NT2/D1 (cell line): ENCODE results near the gene WDR7.

Source experiments
- DNase-seq: peaks from one replicate; pipeline ENCODE4 v3.0.0-alpha.2; 2011; ENCODE audit warnings: low read depth, low spot score
- H3K27me3 ChIP-seq: 2 replicates; pipeline ENCODE4 v1.6.0; 2011; ENCODE audit warnings: mild to moderate bottlenecking; ENCODE audit not compliant: insufficient read length, insufficient read depth
- H3K36me3 ChIP-seq: 2 replicates; pipeline ENCODE4 v1.6.1; 2011; ENCODE audit warnings: mild to moderate bottlenecking, low read length, mixed read lengths; ENCODE audit not compliant: insufficient read depth, insufficient read length
- H3K4me1 ChIP-seq: 2 replicates; pipeline ENCODE4 v1.5.1; 2011; ENCODE audit not compliant: insufficient read depth, insufficient read length
- H3K4me3 ChIP-seq: 2 replicates; pipeline ENCODE4 v1.5.1; 2011; ENCODE audit warnings: low read depth; ENCODE audit not compliant: insufficient read length
- H3K9ac ChIP-seq: 2 replicates; pipeline ENCODE4 v1.6.0; 2011; ENCODE audit warnings: low read depth; ENCODE audit not compliant: insufficient read length
- H3K9me3 ChIP-seq: 2 replicates; pipeline ENCODE4 v1.5.1; 2011; ENCODE audit warnings: mild to moderate bottlenecking, low read length; ENCODE audit not compliant: insufficient read depth
- SUZ12 ChIP-seq: IDR thresholded peaks from 2 replicates; pipeline ENCODE4 v1.6.1; 2011; ENCODE audit not compliant: insufficient read length, insufficient read depth; ENCODE audit errors: extremely low read depth
- YY1 ChIP-seq: IDR thresholded peaks from 2 replicates; pipeline ENCODE4 v1.6.1; 2011; ENCODE audit not compliant: insufficient read length, insufficient read depth
- ZNF274 ChIP-seq: IDR thresholded peaks from 2 replicates; pipeline ENCODE4 v1.6.1; 2011; ENCODE audit warnings: mild to moderate bottlenecking, low read depth, low read length

Gene WDR7

DNA sequence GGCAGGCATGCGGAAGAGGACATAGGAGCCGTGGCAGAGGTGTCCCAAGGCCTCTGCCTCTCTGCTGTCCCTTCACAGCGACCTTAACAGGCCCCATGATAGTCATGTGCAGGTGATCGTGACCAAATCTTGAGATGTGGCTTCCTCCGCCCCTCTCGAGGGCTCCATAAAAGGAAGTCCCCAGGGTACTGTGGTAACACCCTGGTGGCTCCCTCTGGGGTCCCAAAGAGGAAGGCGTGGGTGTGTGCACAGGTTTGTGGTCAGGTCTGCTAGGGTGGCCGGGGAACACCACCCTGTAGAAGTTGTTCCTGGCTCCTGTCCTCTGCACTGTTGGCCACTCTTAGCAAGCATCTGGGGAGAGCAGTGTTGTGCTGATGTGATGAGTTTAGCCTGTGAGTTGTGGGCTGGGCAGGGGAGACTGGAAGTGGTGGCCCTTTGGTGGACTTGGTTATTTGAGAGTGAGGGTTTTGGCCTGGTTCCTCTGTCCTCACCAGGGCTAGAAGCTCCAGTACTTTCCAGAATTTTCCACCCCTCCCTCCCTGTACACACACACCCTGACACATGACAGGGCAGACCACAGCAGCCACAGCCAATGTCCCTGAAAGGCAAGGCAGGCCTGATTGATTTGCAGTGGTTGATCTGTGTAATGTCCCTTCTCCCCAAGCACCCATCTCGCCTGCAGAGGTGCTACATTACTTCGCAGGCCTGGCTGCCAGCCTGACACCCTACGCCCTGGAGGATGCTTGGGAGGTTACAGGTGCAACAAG is 426.8 kb downstream of the WDR7 start:
- Histone ChIP-seq H3K4me1 (peaks cover 11% of the 10 kb centered on the region), H3K4me3 (no peak overlapping the region), H3K9ac (no peak overlapping the region), H3K27me3 (peaks cover 3% of the 10 kb centered on the region), H3K9me3 (no peaks in the 10 kb centered on the region), H3K36me3 (no peaks in the 10 kb centered on the region)
- no peak for TF ChIP-seq SUZ12
- no peak for TF ChIP-seq ZNF274
- no peak for TF ChIP-seq YY1
- DNase-seq = no peak

DNA sequence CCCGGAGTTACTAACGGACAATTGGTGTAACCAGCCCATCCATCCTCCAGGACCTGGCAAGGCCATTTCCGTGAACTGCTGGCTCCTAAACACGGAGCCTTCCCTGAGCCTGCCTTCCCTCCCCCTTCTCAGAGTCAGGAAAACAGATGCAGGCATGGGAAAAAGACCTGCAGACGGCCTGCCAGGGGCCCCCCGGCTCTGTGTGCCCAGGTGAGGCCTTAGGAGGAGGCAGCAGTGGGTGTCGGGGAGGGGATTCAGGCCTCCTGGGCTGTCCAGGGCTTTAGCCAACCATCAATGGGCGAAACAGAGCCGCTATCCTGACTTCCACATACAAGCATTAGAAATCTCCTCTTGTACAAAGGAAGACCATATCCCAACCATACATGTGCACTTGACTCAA is 427.5 kb downstream of the WDR7 start:
- Histone ChIP-seq H3K9me3 (no peaks in the 10 kb centered on the region), H3K4me3 (no peak overlapping the region), H3K36me3 (no peaks in the 10 kb centered on the region), H3K9ac (no peak overlapping the region), H3K4me1 (peaks cover 9% of the 10 kb centered on the region), H3K27me3 (peaks cover 3% of the 10 kb centered on the region)
- no peak for TF ChIP-seq ZNF274
- no peak for TF ChIP-seq YY1
- no peak for TF ChIP-seq SUZ12
- DNase-seq = no peak

DNA sequence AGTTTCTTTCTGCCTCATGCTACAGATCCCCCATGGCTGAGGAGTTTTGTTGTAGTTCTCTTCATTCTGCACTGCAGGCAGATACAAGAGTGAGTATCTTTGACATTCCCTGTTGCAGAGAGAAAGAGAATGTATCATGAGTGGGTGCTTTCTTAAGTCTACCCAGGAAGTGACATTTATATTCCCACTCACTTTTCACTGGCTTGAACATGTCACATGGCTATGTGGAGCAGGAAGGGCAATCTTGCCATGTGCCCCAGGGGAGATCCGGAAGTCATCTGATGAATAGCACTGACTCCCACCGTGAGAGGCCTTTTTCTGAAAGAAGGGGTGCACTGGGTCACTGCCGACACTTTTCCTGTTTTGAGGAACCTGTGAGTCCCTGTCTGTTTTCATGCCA is 429.3 kb downstream of the WDR7 start:
- Histone ChIP-seq H3K4me1 (peaks cover 9% of the 10 kb centered on the region), H3K9me3 (no peaks in the 10 kb centered on the region), H3K27me3 (peaks cover 3% of the 10 kb centered on the region), H3K4me3 (no peak overlapping the region), H3K9ac (no peak overlapping the region), H3K36me3 (no peaks in the 10 kb centered on the region)
- TF ChIP-seq YY1 (no peak), SUZ12 (no peak), ZNF274 (no peak)
- DNase-seq = no peak

DNA sequence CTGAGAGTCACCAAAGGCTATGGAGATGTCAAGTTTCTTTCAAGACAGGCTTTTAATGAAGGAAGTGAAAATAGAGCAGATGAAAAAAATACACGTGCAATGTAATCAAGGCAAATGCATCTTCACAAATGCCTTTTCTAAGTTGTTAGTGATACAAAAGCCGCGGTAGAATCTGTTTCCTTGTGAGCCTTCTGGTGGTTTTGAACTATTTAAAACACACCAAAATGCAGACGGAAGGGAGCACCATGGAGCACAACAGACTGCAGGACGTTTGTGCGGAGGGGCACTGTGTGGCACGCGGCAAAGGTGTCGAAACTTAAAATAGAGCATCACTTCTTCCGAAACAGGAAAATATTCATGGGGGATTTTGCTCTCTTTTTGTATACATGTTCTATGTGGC is 430.7 kb downstream of the WDR7 start:
- no peak for TF ChIP-seq SUZ12
- TF ChIP-seq ZNF274 = no peak
- TF ChIP-seq YY1 = no peak
- Histone ChIP-seq H3K36me3 (no peaks in the 10 kb centered on the region), H3K9ac (no peak overlapping the region), H3K4me3 (no peak overlapping the region), H3K27me3 (no peaks in the 10 kb centered on the region), H3K9me3 (no peaks in the 10 kb centered on the region), H3K4me1 (peaks cover 6% of the 10 kb centered on the region)
- no peak for DNase-seq

DNA sequence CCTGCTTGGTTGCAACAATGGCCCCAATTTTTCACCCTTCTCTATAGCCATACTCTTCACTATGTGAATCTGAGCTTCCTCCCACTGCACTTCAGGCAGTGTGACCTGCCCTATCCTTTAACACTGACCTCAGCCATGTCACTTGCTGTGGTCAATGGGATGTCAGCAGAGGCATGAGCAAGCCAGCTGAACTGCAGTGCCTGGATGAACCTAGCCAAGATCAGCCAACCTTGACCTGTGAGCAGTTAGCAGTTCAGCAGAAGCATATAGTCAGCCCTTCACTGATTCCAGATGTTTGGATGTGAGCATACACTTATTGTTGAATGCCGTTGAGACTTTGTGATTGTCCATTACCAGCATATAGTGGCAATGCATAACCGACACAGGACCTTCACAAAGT is 432.3 kb downstream of the WDR7 start:
- no peak overlapping the region for H3K9ac ChIP-seq
- H3K36me3 ChIP-seq = no peaks in the 10 kb centered on the region
- no peaks in the 10 kb centered on the region for H3K9me3 ChIP-seq
- H3K4me3 ChIP-seq = no peak overlapping the region
- DNase-seq = no peak
- H3K4me1 ChIP-seq = no peaks in the 10 kb centered on the region
- no peak for TF ChIP-seq ZNF274
- no peak for TF ChIP-seq YY1
- no peaks in the 10 kb centered on the region for H3K27me3 ChIP-seq

DNA sequence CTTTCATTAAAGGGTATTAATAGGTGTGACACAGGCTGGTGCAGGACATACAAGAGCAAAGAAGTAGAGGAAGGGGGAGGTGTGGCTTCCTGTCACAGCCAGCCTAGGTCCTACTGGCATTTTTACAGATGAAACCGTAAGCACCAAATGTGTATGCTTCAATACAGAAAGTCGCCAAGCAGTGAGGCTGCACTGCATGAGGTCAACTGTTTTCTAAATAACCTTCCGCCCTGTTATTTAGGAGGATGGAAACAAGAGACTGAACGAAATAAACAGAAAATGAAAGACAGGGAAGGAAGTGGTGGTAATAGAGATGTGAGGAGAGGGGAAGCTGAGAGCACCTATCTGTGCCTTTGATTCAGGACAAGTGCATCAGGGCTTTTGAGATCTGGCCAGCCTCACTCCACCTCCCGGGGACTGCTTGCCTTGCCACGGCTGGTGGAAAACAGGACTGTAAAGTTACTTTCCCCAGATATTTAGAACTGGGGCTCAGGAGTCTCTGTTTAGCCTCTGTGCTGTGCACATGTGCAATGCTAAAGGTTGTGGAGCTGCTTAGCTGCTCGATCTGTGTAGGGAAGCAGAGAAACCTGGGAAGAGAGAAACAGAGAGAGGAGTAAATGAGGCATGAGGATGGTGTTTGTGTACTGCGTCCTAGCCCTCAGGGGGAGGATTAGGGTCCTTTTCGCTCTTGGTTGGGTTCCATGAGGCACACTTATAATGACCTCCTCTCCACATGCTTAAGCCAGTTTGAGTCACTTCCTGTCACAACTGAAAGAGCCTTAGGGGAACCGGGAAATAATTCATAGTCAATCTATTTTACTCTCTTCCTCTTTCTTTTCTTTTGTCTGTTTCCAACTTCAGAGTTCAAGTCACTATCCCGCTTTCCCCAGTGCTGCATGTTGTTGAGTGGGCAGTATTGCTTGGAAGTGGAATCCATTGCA is 433.4 kb downstream of the WDR7 start:
- DNase-seq = no peak
- H3K9me3 ChIP-seq = no peaks in the 10 kb centered on the region
- H3K27me3 ChIP-seq = no peaks in the 10 kb centered on the region
- H3K36me3 ChIP-seq = no peaks in the 10 kb centered on the region
- H3K4me1 ChIP-seq = no peaks in the 10 kb centered on the region
- TF ChIP-seq ZNF274 (no peak), SUZ12 (no peak), YY1 (no peak)
- H3K4me3 ChIP-seq = no peak overlapping the region
- H3K9ac ChIP-seq = no peak overlapping the region

DNA sequence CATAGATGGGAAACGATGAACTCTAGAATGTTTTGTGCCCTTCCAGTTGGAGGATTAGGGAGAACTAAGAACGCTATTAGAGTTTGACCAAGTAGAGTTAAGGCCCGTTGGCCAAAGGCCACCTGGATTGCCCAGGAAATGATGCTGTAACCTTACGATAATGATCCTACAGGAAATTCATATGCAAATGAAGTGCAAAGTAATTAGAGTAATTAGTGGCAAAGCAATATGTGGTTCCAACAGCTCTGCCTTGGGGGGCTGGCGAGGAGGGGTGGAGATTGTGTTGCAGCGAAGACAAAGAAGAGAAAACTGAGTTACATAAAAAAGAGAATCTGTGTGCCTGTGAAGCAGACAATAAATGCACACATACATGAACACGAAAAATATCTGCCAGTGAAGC is 434.2 kb downstream of the WDR7 start:
- Histone ChIP-seq H3K9ac (no peak overlapping the region), H3K27me3 (no peaks in the 10 kb centered on the region), H3K36me3 (no peaks in the 10 kb centered on the region), H3K4me1 (no peaks in the 10 kb centered on the region), H3K4me3 (no peak overlapping the region), H3K9me3 (no peaks in the 10 kb centered on the region)
- TF ChIP-seq YY1 (no peak), ZNF274 (no peak), SUZ12 (no peak)
- DNase-seq = no peak
